ENCODE data around the gene RASSF8.

GRCh38 chr12:25970082-25970481 lies 11.6 kb downstream of the RASSF8 start:
- TF ChIP-seq CTCF (conservative IDR thresholded peaks at IDR 0.05; ENCODE audit: low read depth, low read length): no peak
- TF ChIP-seq EZH2phosphoT487 (IDR thresholded peaks at IDR 0.05; ENCODE audit: borderline replicate concordance, low read length): no peak
